GM12878 (cell line): ENCODE results near the gene JMJD6. TPM values are rescaled to one million over a fixed set of nuclear protein-coding genes. Genes with fewer than 3 reads are reported as not detected.

Experiments
- ATAC-seq: fragments of 200-7000 bp; cut with Tn5 transposase; 3 replicates; pipeline ENCODE4 v1.9.1; 2020; ENCODE audit warnings: mild to moderate bottlenecking, moderate library complexity
- BruUV-seq: library from RNA; stranded (reverse); fragments of 400-500 nt; replicated peaks from 2 replicates; lab custom pipeline; 2021; lab: Mats Ljungman, UMichigan
- CTCF ChIA-PET: fragments of 300-600 bp; sonication (Branson Sonifier 250); formaldehyde crosslinking; extraction: SDS; loops from one replicate; lab custom pipeline; 2021; ENCODE audit warnings: inconsistent platforms; lab: Yijun Ruan, JAX
- POLR2A ChIA-PET: fragments of 350-600 bp; formaldehyde crosslinking; extraction: SDS; loops from one replicate; lab custom pipeline; 2021; ENCODE audit warnings: inconsistent platforms; lab: Charles Lee
- RAD21 ChIA-PET: fragments of 300-600 bp; sonication (Branson Sonifier 250); formaldehyde crosslinking; loops from one replicate; lab custom pipeline; 2023; ENCODE audit warnings: antibody characterized with exemption; ENCODE audit not compliant: unreplicated experiment; lab: Charles Lee
- SMC1A ChIA-PET: fragments of 300-600 bp; sonication (Branson Sonifier 250); formaldehyde crosslinking; loops from one replicate; lab custom pipeline; 2023; ENCODE audit not compliant: unreplicated experiment, uncharacterized antibody; lab: Charles Lee
- DNase-seq: peaks from one replicate; pipeline ENCODE4 v3.0.0-alpha.2; 2011; ENCODE audit warnings: low read depth, low spot score
- FAIRE-seq: peaks from 3 replicates; lab custom pipeline; 2011; peaks lifted over from hg19 to GRCh38; lab: Jason Lieb, UNC
- H2AFZ ChIP-seq: 2 replicates; pipeline ENCODE4 v1.6.0; 2011; ENCODE audit warnings: low read depth, low read length, control low read depth; ENCODE audit not compliant: control insufficient read depth
- H3K27ac ChIP-seq: 2 replicates; pipeline ENCODE4 v1.5.1; 2011; ENCODE audit warnings: control low read depth; ENCODE audit not compliant: control insufficient read depth, insufficient read depth
- H3K27me3 ChIP-seq, 2 experiments: replicated peaks in 1 of 2; 2 replicates each; pipeline versions ENCODE4 v1.6.0 to v1.6.1; 2011; ENCODE audit warnings: low read length in 1 of 2; ENCODE audit not compliant: control insufficient read depth in 2 of 2, insufficient read depth in 2 of 2
- H3K36me3 ChIP-seq, 2 experiments: 2 replicates each; pipeline ENCODE4 v1.5.1; 2011; ENCODE audit warnings: low read length in 1 of 2; ENCODE audit not compliant: control insufficient read depth in 2 of 2, insufficient read depth in 2 of 2
- H3K4me1 ChIP-seq: 2 replicates; pipeline ENCODE4 v1.6.1; 2011; ENCODE audit warnings: mild to moderate bottlenecking, low read length, moderate library complexity, mixed read lengths; ENCODE audit not compliant: control insufficient read depth, insufficient read depth
- H3K4me2 ChIP-seq: 2 replicates; pipeline ENCODE4 v1.6.0; 2011; ENCODE audit warnings: control low read depth; ENCODE audit not compliant: control insufficient read depth, insufficient read depth
- H3K4me3 ChIP-seq: fragments of 200-600 bp; sonication (generic); 2 replicates; pipeline ENCODE4 v1.5.1; 2016
- H3K79me2 ChIP-seq: 2 replicates; pipeline ENCODE4 v1.6.0; 2011; ENCODE audit warnings: low read length; ENCODE audit not compliant: control insufficient read depth, insufficient read depth
- H3K9ac ChIP-seq: 2 replicates; pipeline ENCODE4 v1.8.0; 2011; ENCODE audit warnings: low read length, control low read depth, mixed read lengths; ENCODE audit not compliant: control insufficient read depth, insufficient read depth
- H3K9me3 ChIP-seq: replicated peaks from 3 replicates; pipeline ENCODE4 v1.5.1; 2011; ENCODE audit warnings: mild to moderate bottlenecking, low read length; ENCODE audit not compliant: control insufficient read depth, insufficient read depth
- H4K20me1 ChIP-seq: 2 replicates; pipeline ENCODE4 v1.6.0; 2011; ENCODE audit not compliant: control insufficient read depth, insufficient read depth
- ASH2L ChIP-seq: fragments of 300-600, 200-600 bp; sonication (generic); IDR thresholded peaks from 2 replicates; pipeline ENCODE4 v1.6.1; 2017; ENCODE audit warnings: low read depth, mild to moderate bottlenecking, borderline replicate concordance
- CBX3 ChIP-seq: fragments of 200-600 bp; sonication (generic); IDR thresholded peaks from 2 replicates; pipeline ENCODE4 v1.6.1; 2016; ENCODE audit warnings: low read depth, borderline replicate concordance
- CHD2 ChIP-seq: IDR thresholded peaks from 2 replicates; pipeline ENCODE4 v1.6.1; 2011; ENCODE audit warnings: low read depth, low read length, improper control_type of control experiment, borderline replicate concordance
- EP300 ChIP-seq, 2 experiments: fragments of 150-350 bp in 1 of 2; IDR thresholded peaks; 2 replicates each; pipeline ENCODE4 v1.6.1; 2011 to 2012; ENCODE audit warnings: low read depth in 2 of 2, low read length in 2 of 2, borderline replicate concordance in 1 of 2, improper control_type of control experiment in 1 of 2, inconsistent platforms in 1 of 2; ENCODE audit not compliant: control insufficient read depth in 1 of 2
- IRF4 ChIP-seq: IDR thresholded peaks from 2 replicates; pipeline ENCODE4 v1.6.1; 2011; ENCODE audit warnings: low read depth, low read length
- NFYB ChIP-seq: IDR thresholded peaks from 2 replicates; pipeline ENCODE4 v1.6.1; 2011; ENCODE audit warnings: low read depth, mild to moderate bottlenecking, low read length, improper control_type of control experiment, moderate library complexity; ENCODE audit not compliant: insufficient read depth
- POLR2A ChIP-seq: IDR thresholded peaks from 2 replicates; pipeline ENCODE4 v1.6.1; 2011; ENCODE audit warnings: low read depth, mild to moderate bottlenecking, low read length
- SMAD5 ChIP-seq: IDR thresholded peaks from 2 replicates; pipeline ENCODE4 v1.6.1; 2016; ENCODE audit warnings: antibody characterized with exemption, low read depth
- WGBS: methylation state at CpG from one replicate; pipeline ENCODE4 v1.1.6; 2016; ENCODE audit warnings: low lambda C conversion rate; ENCODE audit not compliant: insufficient replicate concordance, insufficient coverage; ENCODE audit errors: missing lambda C conversion rate; 5-methylcytosine and 5-hydroxymethylcytosine counted together
- in situ Hi-C: fragments of 300-500 bp; cut with MboI; formaldehyde crosslinking; loops from 9 replicates; pipeline ENCODE4 v1.14.3; 2018; ENCODE audit warnings: mixed read lengths
- intact Hi-C: fragments of 100-400 bp; cut with micrococcal nuclease; formaldehyde crosslinking; loops from one replicate; pipeline ENCODE4 v1.14.2; 2022; ENCODE audit not compliant: unreplicated experiment
- polyA plus RNA-seq, 11 experiments: library from polyadenylated mRNA; depleted of rRNA in 4 of 11; unstranded in 6 of 11; stranded (reverse) in 5 of 11; fragments of >200 nt; fragmentation: Nextera tagmentation in 4 of 11; fragmentation: Illumina TruSeq in 1 of 11; extraction: Ambion mirVana in 4 of 11; extraction: Trizol in 1 of 11; gene quantifications; 1 replicate in 1 of 11; 2 replicates in 10 of 11; pipeline versions ENCODE4 v1.2.1 to v1.2.3, GENCODE V29; 2011 to 2016; ENCODE audit warnings: inconsistent platforms in 2 of 11, missing spikeins in 2 of 11, low read depth in 1 of 11
- total RNA-seq, 4 experiments: library from RNA; depleted of rRNA in 3 of 4; stranded (reverse); fragments of >200 nt in 3 of 4; fragmentation: Illumina TruSeq in 1 of 4; extraction: Trizol in 1 of 4; gene quantifications; 2 replicates each; pipeline versions ENCODE4 v1.2.1 to v1.2.3, GENCODE V29; 2013 to 2021
- TF ChIP-seq, protein P1 (sequence below): IDR thresholded peaks from 2 replicates; pipeline ENCODE4 v1.6.1; 2012; ENCODE audit warnings: low read length, inconsistent platforms
- TF ChIP-seq, protein P2 (sequence below): IDR thresholded peaks from 2 replicates; pipeline ENCODE4 v1.6.1; 2011; ENCODE audit warnings: borderline replicate concordance, low read depth, mild to moderate bottlenecking, moderate library complexity, low read length; ENCODE audit not compliant: insufficient read depth, poor library complexity, severe bottlenecking

The JMJD6 gene
- total and polyA plus RNA-seq, 10 of the 15 experiments (the other 5 are each of a cell fraction or from before 2014, with no cell fraction given) = 1.2 to 36.0 (median 22.2) TPM

GRCh38 chr17:76688165-76688622 is 38.2 kb downstream of the JMJD6 start:
- Histone ChIP-seq H3K4me3 (no peak overlapping the region), H3K9ac (no peak overlapping the region), H3K4me2 (no peak overlapping the region), H3K9me3 (no peaks in the 10 kb centered on the region), H3K27ac (no peak overlapping the region), H3K27me3 (peaks cover 0 to 1% of the 10 kb centered on the region in 2 experiments; a peak in 2 of 4 replicates), H3K4me1 (no peaks in the 10 kb centered on the region), H4K20me1 (no peaks in the 10 kb centered on the region), H3K36me3 (no peaks in the 10 kb centered on the region), H2AFZ (no peak overlapping the region), H3K79me2 (no peaks in the 10 kb centered on the region)
- ChIA-PET CTCF (interaction anchor here (1.1 kb wide), 1 partner anchor 64 kb away, joined by 3 read pairs; no protein-coding TSS in a partner anchor), SMC1A (no interaction called here), POLR2A (no interaction called here), RAD21 (no interaction called here)
- in situ Hi-C loops (no loop called here), intact Hi-C loops (no loop called here)
- FAIRE-seq (no peak), ATAC-seq (no peak), DNase-seq (no peak)
- TF ChIP-seq IRF4 = no peak
- no peak for TF ChIP-seq EP300 (IDR thresholded peaks at IDR 0.05; ENCODE audit: borderline replicate concordance in 1 of 2, control insufficient read depth in 1 of 2, low read depth in 2 of 2, low read length in 2 of 2)
- TF ChIP-seq, protein P1, sequence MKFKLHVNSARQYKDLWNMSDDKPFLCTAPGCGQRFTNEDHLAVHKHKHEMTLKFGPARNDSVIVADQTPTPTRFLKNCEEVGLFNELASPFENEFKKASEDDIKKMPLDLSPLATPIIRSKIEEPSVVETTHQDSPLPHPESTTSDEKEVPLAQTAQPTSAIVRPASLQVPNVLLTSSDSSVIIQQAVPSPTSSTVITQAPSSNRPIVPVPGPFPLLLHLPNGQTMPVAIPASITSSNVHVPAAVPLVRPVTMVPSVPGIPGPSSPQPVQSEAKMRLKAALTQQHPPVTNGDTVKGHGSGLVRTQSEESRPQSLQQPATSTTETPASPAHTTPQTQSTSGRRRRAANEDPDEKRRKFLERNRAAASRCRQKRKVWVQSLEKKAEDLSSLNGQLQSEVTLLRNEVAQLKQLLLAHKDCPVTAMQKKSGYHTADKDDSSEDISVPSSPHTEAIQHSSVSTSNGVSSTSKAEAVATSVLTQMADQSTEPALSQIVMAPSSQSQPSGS = no peak
- TF ChIP-seq, protein P2, sequence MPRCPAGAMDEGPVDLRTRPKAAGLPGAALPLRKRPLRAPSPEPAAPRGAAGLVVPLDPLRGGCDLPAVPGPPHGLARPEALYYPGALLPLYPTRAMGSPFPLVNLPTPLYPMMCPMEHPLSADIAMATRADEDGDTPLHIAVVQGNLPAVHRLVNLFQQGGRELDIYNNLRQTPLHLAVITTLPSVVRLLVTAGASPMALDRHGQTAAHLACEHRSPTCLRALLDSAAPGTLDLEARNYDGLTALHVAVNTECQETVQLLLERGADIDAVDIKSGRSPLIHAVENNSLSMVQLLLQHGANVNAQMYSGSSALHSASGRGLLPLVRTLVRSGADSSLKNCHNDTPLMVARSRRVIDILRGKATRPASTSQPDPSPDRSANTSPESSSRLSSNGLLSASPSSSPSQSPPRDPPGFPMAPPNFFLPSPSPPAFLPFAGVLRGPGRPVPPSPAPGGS = no peak
- no peak for TF ChIP-seq CBX3
- TF ChIP-seq SMAD5 = no peak
- TF ChIP-seq NFYB = no peak
- TF ChIP-seq CHD2 = no peak
- no peak for TF ChIP-seq POLR2A
- TF ChIP-seq ASH2L = no peak
- WGBS = 34% methylated on average over 11 of the region's 11 CpGs
- BruUV-seq = no TSS peak
